ENCODE measurements around the gene TTC22. TPM values are rescaled to one million over a fixed set of nuclear protein-coding genes. Genes with fewer than 3 reads are reported as not detected.

TTC22 gene
- total RNA-seq, 1 donor from 2014 or later, result 7.4 TPM

- H3K36me3 ChIP-seq (ENCODE audit: control insufficient read depth, insufficient read depth, low read length), result no peaks in the 10 kb centered on the region
- no peak for DNase-seq (ENCODE audit: low read depth)
- TF ChIP-seq CTCF (IDR thresholded peaks at IDR 0.05; ENCODE audit: insufficient read depth, low read length, severe bottlenecking), result no peak
- H3K4me3 ChIP-seq (ENCODE audit: low read depth, low read length), result no peak overlapping the region
- H3K27me3 ChIP-seq (ENCODE audit: control insufficient read depth, insufficient read depth, low read length), result peaks cover 4% of the 10 kb centered on the region
- FAIRE-seq, result no peak
Measured at GRCh38 chr1:54835970-54836369, 34.8 kb upstream of the TTC22 start.

GRCh38 chr1:54835131-54835898, 34.2 kb upstream of the TTC22 start:
- FAIRE-seq (no peak), DNase-seq (ENCODE audit: low read depth) (no peak)
- H3K4me3 ChIP-seq (ENCODE audit: low read depth, low read length), result no peak overlapping the region
- H3K27me3 ChIP-seq (ENCODE audit: control insufficient read depth, insufficient read depth, low read length), result peaks cover 4% of the 10 kb centered on the region
- TF ChIP-seq CTCF (IDR thresholded peaks at IDR 0.05; ENCODE audit: insufficient read depth, low read length, severe bottlenecking), result no peak
- no peaks in the 10 kb centered on the region for H3K36me3 ChIP-seq (ENCODE audit: control insufficient read depth, insufficient read depth, low read length)

- no peak for FAIRE-seq
- Histone ChIP-seq H3K4me3 (ENCODE audit: low read depth, low read length) (no peak overlapping the region), H3K36me3 (ENCODE audit: control insufficient read depth, insufficient read depth, low read length) (no peaks in the 10 kb centered on the region), H3K27me3 (ENCODE audit: control insufficient read depth, insufficient read depth, low read length) (peaks cover 4% of the 10 kb centered on the region)
- TF ChIP-seq CTCF (IDR thresholded peaks at IDR 0.05; ENCODE audit: insufficient read depth, low read length, severe bottlenecking), result no peak
- no peak for DNase-seq (ENCODE audit: low read depth)
Measured at GRCh38 chr1:54834007-54834541, 33.0 kb upstream of the TTC22 start.

GRCh38 chr1:54833121-54833520, 32.0 kb upstream of the TTC22 start:
- DNase-seq (ENCODE audit: low read depth), result no peak
- FAIRE-seq, result no peak
- H3K36me3 ChIP-seq (ENCODE audit: control insufficient read depth, insufficient read depth, low read length), result no peaks in the 10 kb centered on the region
- TF ChIP-seq CTCF (IDR thresholded peaks at IDR 0.05; ENCODE audit: insufficient read depth, low read length, severe bottlenecking), result no peak
- H3K27me3 ChIP-seq (ENCODE audit: control insufficient read depth, insufficient read depth, low read length), result peaks cover 4% of the 10 kb centered on the region
- H3K4me3 ChIP-seq (ENCODE audit: low read depth, low read length), result no peak overlapping the region

DNA sequence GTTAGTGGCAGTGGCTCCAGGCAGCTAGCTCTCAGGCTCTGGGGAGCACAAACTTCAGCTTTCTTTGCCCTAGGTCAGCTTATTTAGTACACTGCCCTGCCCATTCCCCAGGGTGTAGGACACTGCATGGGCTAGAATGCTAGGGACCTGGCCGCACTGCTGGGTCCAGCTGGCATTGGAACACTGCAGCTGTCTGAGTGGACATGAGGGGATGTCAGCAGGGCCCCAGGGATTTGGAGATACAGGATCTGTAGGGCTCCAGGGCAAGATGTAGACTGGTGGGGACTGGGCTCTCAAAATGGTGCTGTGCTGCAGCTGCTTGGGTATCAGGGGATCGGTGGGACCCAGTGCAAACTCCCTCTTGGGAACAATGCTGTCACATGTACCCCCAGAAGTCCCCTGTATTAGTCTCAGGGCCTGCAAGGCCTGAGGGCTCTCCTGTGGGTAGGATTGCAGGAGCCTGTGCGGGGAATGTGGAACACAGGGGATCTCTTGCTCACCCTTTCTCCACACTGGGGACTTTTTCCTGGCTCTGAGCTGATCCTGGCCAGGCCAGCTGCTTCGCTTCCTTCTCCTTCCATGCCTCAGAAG, 25.2 kb upstream of the TTC22 start:
- Histone ChIP-seq H3K4me3 (ENCODE audit: low read depth, low read length) (no peak overlapping the region), H3K27me3 (ENCODE audit: control insufficient read depth, insufficient read depth, low read length) (no peaks in the 10 kb centered on the region), H3K36me3 (ENCODE audit: control insufficient read depth, insufficient read depth, low read length) (no peaks in the 10 kb centered on the region)
- DNase-seq (ENCODE audit: low read depth), result no peak
- FAIRE-seq, result no peak
- TF ChIP-seq CTCF (IDR thresholded peaks at IDR 0.05; ENCODE audit: insufficient read depth, low read length, severe bottlenecking), result no peak

Measured in bronchial epithelial cell (primary cell).